Measurements from ENCODE around the gene DDX17.

DDX17 gene

GRCh38 chr22:38451404-38451803 lies 54.7 kb downstream of the DDX17 start:
- peaks cover 4% of the 10 kb centered on the region for H3K4me1 ChIP-seq (ENCODE audit: control insufficient read depth, insufficient read depth, low read length)
- H3K27me3 ChIP-seq (ENCODE audit: control insufficient read depth, insufficient read depth, low read length): peaks cover 73% of the 10 kb centered on the region
- no peak overlapping the region for H3K9ac ChIP-seq (ENCODE audit: low read length)
- no peaks in the 10 kb centered on the region for H3K9me3 ChIP-seq (ENCODE audit: control insufficient read depth, low read length)
- H3K4me3 ChIP-seq (ENCODE audit: low read length): no peak overlapping the region
- no peaks in the 10 kb centered on the region for H3K36me3 ChIP-seq (ENCODE audit: control insufficient read depth, insufficient read depth, low read length)

- Histone ChIP-seq H3K4me3 (ENCODE audit: low read length) (no peak overlapping the region), H3K9ac (ENCODE audit: low read length) (no peak overlapping the region), H3K27me3 (ENCODE audit: control insufficient read depth, insufficient read depth, low read length) (peaks cover 72% of the 10 kb centered on the region), H3K9me3 (ENCODE audit: control insufficient read depth, low read length) (no peaks in the 10 kb centered on the region), H3K4me1 (ENCODE audit: control insufficient read depth, insufficient read depth, low read length) (peaks cover 4% of the 10 kb centered on the region), H3K36me3 (ENCODE audit: control insufficient read depth, insufficient read depth, low read length) (no peaks in the 10 kb centered on the region)
Measured at GRCh38 chr22:38450234-38450797, 55.8 kb downstream of the DDX17 start.

GRCh38 chr22:38449776-38450175 lies 56.3 kb downstream of the DDX17 start:
- no peaks in the 10 kb centered on the region for H3K9me3 ChIP-seq (ENCODE audit: control insufficient read depth, low read length)
- no peaks in the 10 kb centered on the region for H3K36me3 ChIP-seq (ENCODE audit: control insufficient read depth, insufficient read depth, low read length)
- peaks cover 4% of the 10 kb centered on the region for H3K4me1 ChIP-seq (ENCODE audit: control insufficient read depth, insufficient read depth, low read length)
- no peak overlapping the region for H3K9ac ChIP-seq (ENCODE audit: low read length)
- H3K4me3 ChIP-seq (ENCODE audit: low read length): no peak overlapping the region
- H3K27me3 ChIP-seq (ENCODE audit: control insufficient read depth, insufficient read depth, low read length): peaks cover 69% of the 10 kb centered on the region

- no peak overlapping the region for H3K9ac ChIP-seq (ENCODE audit: low read length)
- H3K27me3 ChIP-seq (ENCODE audit: control insufficient read depth, insufficient read depth, low read length): peaks cover 63% of the 10 kb centered on the region
- no peaks in the 10 kb centered on the region for H3K9me3 ChIP-seq (ENCODE audit: control insufficient read depth, low read length)
- H3K36me3 ChIP-seq (ENCODE audit: control insufficient read depth, insufficient read depth, low read length): no peaks in the 10 kb centered on the region
- H3K4me3 ChIP-seq (ENCODE audit: low read length): no peak overlapping the region
- no peaks in the 10 kb centered on the region for H3K4me1 ChIP-seq (ENCODE audit: control insufficient read depth, insufficient read depth, low read length)
Measured at GRCh38 chr22:38448945-38449745, 57.0 kb downstream of the DDX17 start.

- peaks cover 39% of the 10 kb centered on the region for H3K27me3 ChIP-seq (ENCODE audit: control insufficient read depth, insufficient read depth, low read length)
Measured at GRCh38 chr22:38446018-38446601, 60.0 kb downstream of the DDX17 start.

GRCh38 chr22:38444783-38445182 lies 61.3 kb downstream of the DDX17 start:
- Histone ChIP-seq H3K36me3 (ENCODE audit: control insufficient read depth, insufficient read depth, low read length) (no peaks in the 10 kb centered on the region), H3K4me1 (ENCODE audit: control insufficient read depth, insufficient read depth, low read length) (no peaks in the 10 kb centered on the region), H3K27me3 (ENCODE audit: control insufficient read depth, insufficient read depth, low read length) (peaks cover 31% of the 10 kb centered on the region)

More at GRCh38 chr22:38446018-38446601, 60.0 kb downstream of the DDX17 start:
- no peak overlapping the region for H3K4me3 ChIP-seq (ENCODE audit: low read length)
- H3K36me3 ChIP-seq (ENCODE audit: control insufficient read depth, insufficient read depth, low read length): no peaks in the 10 kb centered on the region
- H3K9ac ChIP-seq (ENCODE audit: low read length): no peak overlapping the region
- no peaks in the 10 kb centered on the region for H3K4me1 ChIP-seq (ENCODE audit: control insufficient read depth, insufficient read depth, low read length)
- no peaks in the 10 kb centered on the region for H3K9me3 ChIP-seq (ENCODE audit: control insufficient read depth, low read length)

GRCh38 chr22:38443628-38444521 lies 62.2 kb downstream of the DDX17 start:
- Histone ChIP-seq H3K4me3 (ENCODE audit: low read length) (no peak overlapping the region), H3K9ac (ENCODE audit: low read length) (no peak overlapping the region), H3K9me3 (ENCODE audit: control insufficient read depth, low read length) (no peaks in the 10 kb centered on the region), H3K4me1 (ENCODE audit: control insufficient read depth, insufficient read depth, low read length) (no peaks in the 10 kb centered on the region), H3K27me3 (ENCODE audit: control insufficient read depth, insufficient read depth, low read length) (peaks cover 25% of the 10 kb centered on the region), H3K36me3 (ENCODE audit: control insufficient read depth, insufficient read depth, low read length) (no peaks in the 10 kb centered on the region)

More at GRCh38 chr22:38444783-38445182, 61.3 kb downstream of the DDX17 start:
- Histone ChIP-seq H3K9me3 (ENCODE audit: control insufficient read depth, low read length) (no peaks in the 10 kb centered on the region), H3K4me3 (ENCODE audit: low read length) (no peak overlapping the region), H3K9ac (ENCODE audit: low read length) (no peak overlapping the region)

GRCh38 chr22:38442967-38443627 lies 63.0 kb downstream of the DDX17 start:
- H3K4me3 ChIP-seq (ENCODE audit: low read length): no peak overlapping the region

GRCh38 chr22:38441620-38442287 lies 64.4 kb downstream of the DDX17 start:
- no peaks in the 10 kb centered on the region for H3K9me3 ChIP-seq (ENCODE audit: control insufficient read depth, low read length)
- no peak overlapping the region for H3K9ac ChIP-seq (ENCODE audit: low read length)
- H3K4me3 ChIP-seq (ENCODE audit: low read length): no peak overlapping the region
- no peaks in the 10 kb centered on the region for H3K4me1 ChIP-seq (ENCODE audit: control insufficient read depth, insufficient read depth, low read length)
- peaks cover 24% of the 10 kb centered on the region for H3K27me3 ChIP-seq (ENCODE audit: control insufficient read depth, insufficient read depth, low read length)
- no peaks in the 10 kb centered on the region for H3K36me3 ChIP-seq (ENCODE audit: control insufficient read depth, insufficient read depth, low read length)

More at GRCh38 chr22:38442967-38443627, 63.0 kb downstream of the DDX17 start:
- H3K9ac ChIP-seq (ENCODE audit: low read length): no peak overlapping the region
- H3K9me3 ChIP-seq (ENCODE audit: control insufficient read depth, low read length): no peaks in the 10 kb centered on the region
- no peaks in the 10 kb centered on the region for H3K36me3 ChIP-seq (ENCODE audit: control insufficient read depth, insufficient read depth, low read length)
- no peaks in the 10 kb centered on the region for H3K4me1 ChIP-seq (ENCODE audit: control insufficient read depth, insufficient read depth, low read length)
- H3K27me3 ChIP-seq (ENCODE audit: control insufficient read depth, insufficient read depth, low read length): peaks cover 21% of the 10 kb centered on the region

GRCh38 chr22:38440747-38441350 lies 65.3 kb downstream of the DDX17 start:
- Histone ChIP-seq H3K9ac (ENCODE audit: low read length) (no peak overlapping the region), H3K27me3 (ENCODE audit: control insufficient read depth, insufficient read depth, low read length) (peaks cover 21% of the 10 kb centered on the region), H3K36me3 (ENCODE audit: control insufficient read depth, insufficient read depth, low read length) (no peaks in the 10 kb centered on the region), H3K9me3 (ENCODE audit: control insufficient read depth, low read length) (no peaks in the 10 kb centered on the region), H3K4me1 (ENCODE audit: control insufficient read depth, insufficient read depth, low read length) (no peaks in the 10 kb centered on the region), H3K4me3 (ENCODE audit: low read length) (no peak overlapping the region)

GRCh38 chr22:38437416-38437815 lies 68.7 kb downstream of the DDX17 start:
- H3K4me1 ChIP-seq (ENCODE audit: control insufficient read depth, insufficient read depth, low read length): no peaks in the 10 kb centered on the region
- H3K27me3 ChIP-seq (ENCODE audit: control insufficient read depth, insufficient read depth, low read length): peaks cover 10% of the 10 kb centered on the region
- H3K9me3 ChIP-seq (ENCODE audit: control insufficient read depth, low read length): no peaks in the 10 kb centered on the region
- no peaks in the 10 kb centered on the region for H3K36me3 ChIP-seq (ENCODE audit: control insufficient read depth, insufficient read depth, low read length)
- no peak overlapping the region for H3K9ac ChIP-seq (ENCODE audit: low read length)
- H3K4me3 ChIP-seq (ENCODE audit: low read length): no peak overlapping the region
